ENCODE measurements around the gene ANKRD63.

ANKRD63 gene

GRCh38 chr15:40257656-40258450, 25.0 kb downstream of the ANKRD63 start:
- no peak for DNase-seq (ENCODE audit: low read depth)

GRCh38 chr15:40256638-40257235, 26.1 kb downstream of the ANKRD63 start:
- DNase-seq (ENCODE audit: low read depth), result no peak

- no peak for DNase-seq (ENCODE audit: low read depth)
Measured at GRCh38 chr15:40255033-40255432, 27.8 kb downstream of the ANKRD63 start.

- DNase-seq (ENCODE audit: low read depth), result no peak
Measured at GRCh38 chr15:40254452-40254851, 28.4 kb downstream of the ANKRD63 start.

GRCh38 chr15:40253167-40253790, 29.6 kb downstream of the ANKRD63 start:
- no peak for DNase-seq (ENCODE audit: low read depth)

GRCh38 chr15:40252438-40253166, 30.3 kb downstream of the ANKRD63 start:
- DNase-seq (ENCODE audit: low read depth), result no peak

GRCh38 chr15:40252141-40252437, 30.8 kb downstream of the ANKRD63 start:
- no peak for DNase-seq (ENCODE audit: low read depth)

GRCh38 chr15:40251486-40252140, 31.3 kb downstream of the ANKRD63 start:
- DNase-seq (ENCODE audit: low read depth), result no peak

GRCh38 chr15:40250771-40251483, 31.9 kb downstream of the ANKRD63 start:
- DNase-seq (ENCODE audit: low read depth), result no peak

- DNase-seq (ENCODE audit: low read depth), result no peak
Measured at GRCh38 chr15:40250304-40250656, 32.6 kb downstream of the ANKRD63 start.

GRCh38 chr15:40249477-40250303, 33.2 kb downstream of the ANKRD63 start:
- DNase-seq (ENCODE audit: low read depth), result no peak

- DNase-seq (ENCODE audit: low read depth), result no peak
Measured at GRCh38 chr15:40248006-40248783, 34.7 kb downstream of the ANKRD63 start.

GRCh38 chr15:40247406-40247971, 35.4 kb downstream of the ANKRD63 start:
- DNase-seq (ENCODE audit: low read depth), result no peak

GRCh38 chr15:40246496-40247280, 36.2 kb downstream of the ANKRD63 start:
- DNase-seq (ENCODE audit: low read depth), result no peak

- DNase-seq (ENCODE audit: low read depth), result no peak
Measured at GRCh38 chr15:40245666-40246450, 37.0 kb downstream of the ANKRD63 start.

GRCh38 chr15:40244961-40245523, 37.8 kb downstream of the ANKRD63 start:
- DNase-seq (ENCODE audit: low read depth), result no peak

GRCh38 chr15:40243126-40243810, 39.6 kb downstream of the ANKRD63 start:
- no peak for DNase-seq (ENCODE audit: low read depth)

Measured in HS-27A (cell line).